IMR-90 (cell line): Measurements from ENCODE around the gene CBX3. TPM values are rescaled to one million over a fixed set of nuclear protein-coding genes. Genes with fewer than 3 reads are reported as not detected.

ENCODE experiments used
- CTCF ChIP-seq: conservative IDR thresholded peaks from 2 replicates; pipeline ENCODE4 v1.5.1; 2012; ENCODE audit warnings: mild to moderate bottlenecking, low read depth, low read length, improper control_type of control experiment
- polyA plus RNA-seq, 3 experiments: library from polyadenylated mRNA; depleted of rRNA; stranded (reverse); fragments of >200 nt; gene quantifications; 2 replicates each; pipeline ENCODE4 v1.2.3, GENCODE V29; 2012; ENCODE audit warnings: low replicate concordance in 1 of 3
- total RNA-seq: library from RNA; depleted of rRNA; stranded (reverse); fragments of >200 nt; gene quantifications from 2 replicates; pipeline ENCODE4 v1.2.3, GENCODE V29; 2012

The CBX3 gene
- total and polyA plus RNA-seq, 2 of the 4 experiments (the other 2 are of a cell fraction), result 38.2 to 76.5 TPM

- TF ChIP-seq CTCF, result no peak
Observed at GRCh38 chr7:26197153-26198115, 4.1 kb upstream of the CBX3 start (continued).
